GM18498 (cell line): ENCODE measurements around the gene UBXN4.
A peak's percentile ranks its signal among the peaks of the same experiment; 100 is the strongest.
"Not testable (repeated sequence)": the region's sequence is repeated elsewhere in the genome, so short reads cannot be mapped to it uniquely, and the experiment has no call there.

ENCODE experiments used
- ATAC-seq: cut with Tn5 transposase; IDR thresholded peaks from one replicate; pipeline ENCODE4 v1.9.1; 2021; ENCODE audit warnings: mild to moderate bottlenecking, moderate library complexity; ENCODE audit not compliant: unreplicated experiment

Gene UBXN4

GRCh38 chr2:135762530-135762929, 20.9 kb downstream of the UBXN4 start:
- ATAC-seq, result no peak

DNA sequence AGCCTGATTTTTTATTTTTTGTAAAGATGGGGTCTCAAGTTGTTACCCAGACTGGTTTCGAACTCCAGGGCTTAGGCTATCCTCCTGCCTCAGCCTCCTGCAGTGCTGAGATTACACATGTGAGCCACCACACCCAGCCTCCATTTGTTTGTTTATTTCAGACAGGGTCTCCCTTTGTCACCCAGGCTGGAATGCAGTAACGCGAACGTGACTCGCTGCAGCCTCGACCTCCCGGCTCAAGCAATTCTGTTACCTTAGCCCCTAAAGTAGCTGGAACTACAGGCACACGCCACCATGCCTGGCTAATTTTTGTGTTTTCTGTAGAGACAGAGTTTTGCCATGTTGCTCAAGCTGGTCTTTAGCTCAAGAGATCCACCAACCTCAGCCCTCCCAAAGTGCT, 27.2 kb downstream of the UBXN4 start:
- ATAC-seq, result no peak

GRCh38 chr2:135773319-135773718, 31.7 kb downstream of the UBXN4 start:
- ATAC-seq, result no peak

GRCh38 chr2:135773917-135774316, 32.3 kb downstream of the UBXN4 start:
- no peak for ATAC-seq

- ATAC-seq, result no peak
Observed at GRCh38 chr2:135775420-135775819, 33.8 kb downstream of the UBXN4 start.

- no peak for ATAC-seq
Observed at GRCh38 chr2:135776367-135776766, 34.7 kb downstream of the UBXN4 start.

- ATAC-seq, result no peak
Observed at GRCh38 chr2:135782231-135782630, 40.6 kb downstream of the UBXN4 start.

DNA sequence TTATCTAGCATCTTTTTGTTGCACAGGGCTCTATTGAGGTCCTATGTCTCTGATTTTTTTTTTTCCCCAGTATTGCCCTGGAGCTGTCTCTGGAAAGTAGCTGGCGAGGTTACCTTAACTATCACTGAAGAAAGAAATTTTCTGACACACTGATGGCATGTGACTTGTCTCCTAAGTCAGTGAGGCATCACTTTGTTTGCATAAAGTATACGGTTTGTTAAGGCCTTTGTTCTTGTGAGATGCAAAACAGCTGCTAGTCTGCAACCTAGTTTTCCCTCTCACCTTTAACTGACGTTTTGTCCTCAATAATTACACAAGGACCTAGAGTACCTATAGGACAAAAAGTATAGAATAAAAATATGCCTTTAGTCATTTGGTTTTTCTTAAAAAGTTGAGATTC, 41.8 kb downstream of the UBXN4 start:
- no peak for ATAC-seq

- ATAC-seq, result no peak
Observed at GRCh38 chr2:135785032-135785431, 43.4 kb downstream of the UBXN4 start.

- no peak for ATAC-seq
Observed at GRCh38 chr2:135786823-135787222, 45.2 kb downstream of the UBXN4 start.

GRCh38 chr2:135790423-135790822, 48.8 kb downstream of the UBXN4 start:
- no peak for ATAC-seq

DNA sequence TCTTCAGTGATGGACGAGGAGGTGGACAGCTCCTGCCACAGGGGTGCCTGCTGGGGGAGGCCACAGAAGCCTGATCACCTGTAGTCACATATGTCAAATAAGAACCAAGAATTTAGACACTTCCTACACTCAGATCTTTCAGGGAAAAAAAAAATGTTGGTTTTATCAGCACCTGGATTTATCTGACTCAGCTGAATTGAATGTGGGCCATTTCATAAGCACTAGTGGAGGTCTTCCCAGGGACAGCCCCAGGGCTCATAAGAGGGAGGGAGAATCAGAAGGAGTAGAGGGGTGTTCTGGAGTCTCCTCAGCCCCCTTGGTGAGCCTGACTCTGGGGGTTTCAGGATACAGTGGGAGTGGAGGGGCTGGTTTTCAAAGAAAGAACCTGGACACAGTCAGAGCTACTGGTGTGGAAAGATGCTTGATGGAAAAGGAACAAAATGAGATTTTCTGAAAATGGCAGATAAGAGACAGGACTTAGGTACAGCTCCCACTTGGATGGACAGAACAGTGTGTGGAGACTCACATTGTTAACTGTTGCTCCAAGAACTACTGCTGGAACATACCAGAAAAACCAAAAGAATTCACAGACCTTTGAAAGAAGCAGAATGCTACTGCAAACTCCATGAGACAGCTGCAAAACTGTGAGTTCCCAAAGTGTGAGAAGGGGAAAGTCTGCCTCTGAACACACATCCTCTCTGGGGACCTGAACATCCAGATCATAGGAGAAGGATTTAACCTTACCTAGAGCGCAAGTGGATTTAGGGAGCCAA, 49.9 kb downstream of the UBXN4 start:
- ATAC-seq, result no peak

- ATAC-seq, result peak; percentile 57
Observed at GRCh38 chr2:135792401-135793150, 50.9 kb downstream of the UBXN4 start.

DNA sequence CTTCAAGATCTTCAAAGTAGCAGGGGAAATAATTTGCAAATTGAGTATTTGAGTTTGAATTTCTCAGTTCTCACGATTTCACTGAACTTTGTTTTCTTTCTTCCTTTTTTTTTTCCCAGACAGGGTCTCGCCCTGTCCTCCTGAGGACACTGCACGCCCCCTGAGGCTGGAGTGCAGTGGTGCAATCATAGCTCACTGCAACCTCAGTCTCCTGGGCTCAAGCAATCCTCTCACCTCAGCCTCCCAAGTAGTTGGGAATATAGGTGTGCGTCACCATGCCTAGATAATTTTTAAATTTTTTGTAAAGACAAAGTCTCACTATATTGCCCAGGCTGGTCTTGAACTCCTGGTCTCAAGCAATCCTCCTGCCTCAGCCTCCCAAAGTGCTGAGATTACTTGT, 54.0 kb downstream of the UBXN4 start:
- ATAC-seq, result not testable (repeated sequence)

DNA sequence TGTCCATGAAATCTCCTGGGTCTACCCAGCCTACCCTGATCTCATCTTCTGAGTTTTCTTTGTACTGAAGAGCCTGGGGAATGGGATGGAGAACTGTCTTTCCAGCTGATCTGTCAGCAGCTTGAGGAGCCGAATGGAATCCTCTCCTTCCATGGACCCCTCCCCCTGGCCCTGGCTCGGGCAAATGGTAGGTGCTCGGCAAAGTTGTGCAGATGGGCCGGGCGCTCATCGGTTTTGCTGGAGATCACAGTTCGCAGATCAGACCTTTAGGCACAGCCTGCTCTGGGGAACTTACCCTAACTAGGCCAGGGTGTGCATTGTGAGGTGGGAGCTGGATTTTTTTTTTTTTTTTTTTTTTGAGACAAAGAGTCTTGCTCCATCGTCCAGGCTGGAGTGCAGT, 55.0 kb downstream of the UBXN4 start:
- ATAC-seq, result no peak

DNA sequence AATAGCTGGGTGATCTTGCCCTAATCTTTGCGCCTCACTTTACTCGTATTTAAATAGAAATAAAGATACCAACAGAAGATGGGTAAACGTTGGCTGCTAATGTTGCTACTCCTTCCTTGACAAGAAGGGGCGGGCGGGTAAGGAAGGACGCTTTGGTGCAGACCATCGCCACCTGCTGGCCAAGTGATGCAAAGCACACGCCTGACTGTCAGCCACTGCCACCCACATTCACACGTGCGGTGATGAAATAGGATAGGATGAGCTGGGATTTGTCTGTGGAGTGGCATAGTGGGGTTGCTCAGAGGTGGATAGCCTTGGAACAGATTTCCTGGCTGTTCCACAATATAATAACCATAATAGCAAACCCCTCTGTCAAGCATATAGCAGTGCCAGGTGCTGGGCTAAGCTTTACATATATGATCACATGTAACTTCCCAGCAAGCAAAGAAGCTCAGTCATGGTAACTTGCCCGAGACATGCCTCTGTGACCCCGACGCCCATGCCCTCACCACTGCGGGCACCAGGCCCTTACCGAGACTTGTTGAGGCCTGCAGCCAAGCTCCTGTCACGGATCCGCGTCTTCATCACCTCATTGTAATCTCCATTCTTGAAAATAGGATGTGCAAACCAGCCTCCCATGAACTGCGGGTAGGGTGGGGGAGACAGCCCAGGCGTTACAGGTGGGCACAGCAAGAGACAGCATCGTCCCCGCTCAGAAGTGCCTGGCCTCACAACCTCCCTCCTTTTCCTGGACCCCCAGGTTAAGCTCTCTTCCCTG, 56.0 kb downstream of the UBXN4 start:
- peak; percentile 70 for ATAC-seq

DNA sequence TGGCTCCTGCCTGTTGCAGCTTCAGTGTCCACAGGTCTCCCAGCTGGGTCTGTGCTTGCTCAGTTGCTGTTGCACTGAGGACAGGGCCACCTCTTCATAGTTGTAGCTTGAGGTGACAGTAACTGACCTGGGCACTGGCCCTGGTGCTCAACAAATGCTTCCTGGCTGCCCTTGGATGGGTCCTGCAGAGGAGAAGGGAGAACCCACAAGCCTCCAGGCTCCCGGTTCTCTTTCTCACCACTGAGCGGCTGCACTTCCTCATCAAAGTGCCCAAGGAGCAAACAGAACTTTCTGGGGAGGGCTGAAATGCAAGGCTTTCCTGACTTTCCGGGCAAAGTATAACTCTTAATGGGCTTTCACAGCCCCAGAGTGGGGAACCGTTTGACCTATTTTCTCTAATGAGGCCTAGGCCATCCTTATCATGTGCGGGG, 56.6 kb downstream of the UBXN4 start:
- no peak for ATAC-seq

GRCh38 chr2:135798762-135799161, 57.1 kb downstream of the UBXN4 start:
- no peak for ATAC-seq

DNA sequence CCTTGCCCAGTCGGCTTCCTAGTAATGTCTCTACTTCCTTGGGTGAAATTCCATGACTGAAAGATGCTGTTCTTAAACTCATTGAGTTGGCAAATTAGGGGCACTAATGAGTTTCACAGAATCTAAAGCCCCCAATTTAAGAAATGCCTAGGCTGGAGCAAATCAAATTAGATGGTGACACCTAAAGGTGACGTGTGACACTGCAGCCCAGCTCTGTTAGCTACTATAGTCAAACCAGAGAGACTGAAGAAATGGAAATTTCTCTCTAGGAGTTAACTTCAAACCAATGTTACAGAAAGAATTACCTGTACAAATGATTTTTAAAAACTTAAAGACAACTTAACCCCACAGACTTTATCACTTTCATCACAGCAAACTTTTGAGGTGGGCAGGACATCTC, 58.1 kb downstream of the UBXN4 start:
- no peak for ATAC-seq

DNA sequence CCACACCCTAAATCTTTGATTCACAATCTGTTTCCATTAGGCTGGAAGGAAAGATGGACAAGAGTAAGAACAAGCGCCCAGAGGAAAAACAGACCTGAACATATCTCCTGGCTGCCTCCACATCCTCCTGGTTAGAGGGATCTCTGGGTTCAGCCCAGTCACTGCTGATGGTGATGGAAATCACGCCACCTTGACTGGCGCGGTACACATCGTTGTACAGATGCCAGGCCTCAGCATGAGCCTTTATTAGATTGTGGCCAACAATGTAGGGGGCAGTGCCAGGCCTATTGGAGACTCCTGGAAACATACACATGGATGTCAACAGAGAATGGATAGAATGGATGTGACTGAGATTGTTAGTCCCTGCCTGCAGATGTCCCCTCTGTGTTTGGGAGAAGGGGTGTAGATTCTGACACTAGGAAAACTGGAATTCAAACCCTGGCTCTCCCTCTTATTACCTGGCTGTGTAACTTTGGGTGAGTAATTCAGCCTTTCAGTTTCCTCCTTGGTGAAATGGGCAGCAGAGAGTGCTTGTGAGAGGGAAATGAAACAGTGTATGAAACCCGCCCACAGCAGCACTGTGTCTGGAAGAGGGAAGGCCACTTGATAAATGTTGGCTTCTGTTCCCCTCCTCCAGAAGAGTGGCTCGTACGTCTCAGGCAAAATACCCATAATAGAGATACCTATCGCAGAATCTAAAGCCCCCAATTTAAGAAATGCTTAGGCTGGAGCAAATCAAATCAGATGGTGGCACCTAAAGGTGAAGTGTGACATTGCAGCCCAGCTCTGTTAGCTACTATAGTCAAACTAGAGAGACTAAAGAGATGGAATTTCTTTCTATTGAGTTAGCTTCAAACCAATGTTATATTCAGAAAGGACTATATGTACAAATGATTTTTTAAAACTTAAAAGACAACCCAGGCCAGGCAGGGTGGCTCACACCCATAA, 59.1 kb downstream of the UBXN4 start:
- no peak for ATAC-seq
